Activated CD4-positive, alpha-beta T cell treated with anti-CD3 and anti-CD28 coated beads, Interleukin-10, Interleukin-2, amounts not matched to agents 100 ng/mL and 50 ng/mL, durations not matched to agents 16 hours and 8 hours (primary cell): Measurements from ENCODE around the gene CHI3L1.

ENCODE experiments used
- DNase-seq: peaks from one replicate; pipeline ENCODE4 v3.0.0-alpha.2; 2020

The CHI3L1 gene

DNA sequence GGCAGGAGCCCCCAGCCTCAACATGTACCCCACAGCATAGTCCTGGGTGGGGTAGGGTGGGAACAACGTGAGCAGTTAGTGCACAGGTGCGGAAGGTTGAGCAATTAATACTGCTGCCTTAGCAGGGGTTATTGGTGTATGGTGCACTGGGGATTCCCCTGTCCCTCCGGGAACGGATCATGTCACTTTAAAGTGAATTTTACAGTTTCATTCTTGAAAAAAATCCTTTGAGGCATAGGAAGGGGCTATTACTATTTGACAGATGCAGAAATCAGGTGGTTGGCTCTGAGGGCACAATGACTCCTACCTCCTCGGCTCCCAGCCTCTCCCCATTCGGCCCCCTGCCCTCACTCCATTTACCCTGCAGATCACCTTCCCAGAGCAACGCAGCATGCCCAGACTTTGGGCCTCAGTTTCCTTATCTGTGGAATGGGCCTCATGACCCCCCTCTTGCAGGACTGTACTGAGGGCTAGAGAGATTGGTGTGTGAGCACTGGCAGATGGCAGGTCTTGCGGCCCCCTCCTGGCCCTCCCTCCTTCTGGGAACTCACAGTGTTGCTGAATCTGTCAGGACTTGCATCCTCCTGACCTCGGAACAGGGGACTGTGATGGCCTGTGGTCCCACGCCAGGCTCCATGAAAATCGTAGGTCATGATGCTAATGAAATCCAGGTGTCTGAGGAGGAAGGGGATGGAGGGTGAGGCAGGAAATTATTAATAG lies 5.7 kb downstream of the CHI3L1 start:
- no peak for DNase-seq

DNA sequence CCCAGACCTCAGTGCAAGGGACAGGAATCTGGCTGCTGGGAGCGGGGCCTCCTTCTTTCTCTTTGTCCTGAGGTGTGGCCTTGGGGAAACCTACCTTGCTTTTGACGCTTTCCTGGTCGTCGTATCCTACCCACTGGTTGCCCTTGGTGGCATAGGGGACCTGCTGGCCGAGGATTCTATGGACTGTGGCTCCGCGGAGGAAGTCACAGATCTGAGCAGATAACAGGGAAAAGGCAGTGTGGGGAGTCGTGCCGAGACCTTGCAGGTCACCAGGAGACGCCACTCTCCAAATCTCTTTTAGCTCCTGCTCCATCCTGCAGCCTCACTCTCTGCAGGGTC lies 6.9 kb downstream of the CHI3L1 start:
- DNase-seq = no peak

DNA sequence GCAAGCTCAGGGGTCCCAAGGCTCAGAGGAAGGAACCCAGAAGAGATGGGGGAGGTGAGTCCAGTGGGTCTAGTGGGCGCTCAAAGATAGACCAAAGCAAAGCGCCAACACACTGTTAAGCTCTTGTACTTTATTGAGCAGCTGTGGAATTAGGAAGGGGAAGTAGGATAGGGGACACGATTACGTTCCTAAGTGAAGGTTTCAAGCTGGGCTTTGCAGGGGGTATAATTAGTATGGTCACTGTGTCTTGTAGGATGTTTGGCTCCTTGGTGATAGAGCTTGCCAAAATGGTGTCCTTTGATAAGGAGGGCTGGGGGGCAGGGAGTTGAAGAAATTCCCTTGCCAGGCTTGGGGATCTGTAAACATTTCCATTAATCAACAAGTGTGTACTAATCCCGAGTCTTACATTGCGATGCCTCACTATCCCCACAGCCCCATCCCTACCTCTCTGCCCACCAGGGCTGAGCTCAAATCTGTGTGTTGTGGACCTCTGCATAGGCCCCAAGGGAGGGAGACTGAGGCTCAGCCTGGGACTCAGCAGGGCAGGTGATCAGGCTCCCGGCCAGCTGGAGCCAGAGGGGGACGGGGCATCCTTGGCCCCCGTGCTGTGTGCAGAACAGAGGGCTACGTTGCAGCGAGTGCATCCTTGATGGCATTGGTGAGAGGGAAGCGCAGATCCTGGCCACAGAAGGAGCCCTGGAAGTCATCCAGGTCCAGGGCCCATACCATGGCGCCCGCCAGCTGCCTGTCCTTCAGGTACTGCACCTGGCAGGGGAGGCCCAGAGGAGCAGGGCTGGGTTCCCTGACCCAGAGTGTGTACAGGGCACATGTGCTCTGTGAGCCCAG lies 7.5 kb downstream of the CHI3L1 start:
- DNase-seq = no peak

DNA sequence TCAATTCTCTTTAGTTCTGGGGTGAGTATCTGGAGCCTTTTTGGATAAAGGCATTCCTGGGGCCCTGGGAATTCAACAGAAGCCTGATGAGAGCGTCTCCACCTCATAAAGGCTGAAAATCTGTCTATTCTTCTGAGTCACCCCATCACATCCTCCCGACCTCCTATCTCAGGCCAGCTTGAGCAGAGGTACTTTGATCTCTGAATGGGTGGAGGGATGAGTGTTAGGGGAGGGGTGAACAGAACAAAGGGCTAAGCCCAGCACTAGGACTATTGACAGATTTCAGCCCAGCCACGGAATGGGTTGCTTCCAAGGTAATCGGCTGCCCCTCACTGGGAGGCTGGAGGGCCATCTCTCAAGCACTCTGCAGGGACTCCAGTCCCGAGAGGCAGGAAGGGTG lies 8.4 kb downstream of the CHI3L1 start:
- DNase-seq = no peak

DNA sequence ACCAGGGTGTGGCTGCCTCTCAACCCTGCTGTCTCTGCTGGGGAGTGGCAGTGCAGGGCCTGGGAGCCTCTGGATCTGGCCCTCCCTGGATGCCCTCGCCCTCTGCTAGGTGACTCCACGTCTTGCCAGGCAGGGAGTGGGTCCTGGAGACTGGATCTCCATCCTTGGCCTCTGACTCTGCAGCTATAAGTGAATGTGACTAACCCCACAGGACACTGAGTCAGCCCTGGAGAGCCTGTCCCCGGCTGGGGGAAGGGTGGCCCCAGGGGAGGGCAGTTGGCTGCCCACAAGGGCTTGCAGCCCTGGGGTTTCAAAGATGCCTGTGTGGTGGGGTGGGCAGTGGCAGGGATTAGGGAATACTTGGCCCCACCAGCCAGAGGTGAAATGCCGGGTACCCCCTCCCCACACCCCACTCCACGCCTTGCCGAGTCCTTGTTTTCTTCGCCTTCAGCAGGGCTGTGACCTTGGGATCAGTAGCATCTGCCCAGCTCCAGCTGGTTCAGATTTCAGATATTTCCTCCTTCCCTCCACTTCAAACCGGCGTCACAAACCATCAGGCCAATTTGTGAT lies 8.9 kb downstream of the CHI3L1 start:
- DNase-seq = no peak

DNA sequence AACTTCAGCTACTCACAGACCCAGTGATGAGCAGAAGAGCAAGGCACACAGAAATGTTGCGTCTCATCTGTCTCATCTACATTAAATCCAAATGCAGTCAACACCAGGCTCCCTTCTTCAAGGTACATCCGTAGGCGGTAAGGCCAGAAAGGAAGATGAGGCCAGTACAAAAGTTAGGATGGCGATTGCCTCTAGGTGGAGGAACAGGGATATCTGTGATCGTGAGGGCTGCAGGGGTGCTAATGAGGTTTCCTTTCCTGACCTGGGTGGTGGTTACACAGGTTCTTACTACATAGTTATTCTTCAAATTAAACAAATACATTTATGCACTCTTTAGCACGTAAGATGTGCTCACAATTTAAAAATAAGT lies 9.5 kb downstream of the CHI3L1 start:
- DNase-seq = no peak

DNA sequence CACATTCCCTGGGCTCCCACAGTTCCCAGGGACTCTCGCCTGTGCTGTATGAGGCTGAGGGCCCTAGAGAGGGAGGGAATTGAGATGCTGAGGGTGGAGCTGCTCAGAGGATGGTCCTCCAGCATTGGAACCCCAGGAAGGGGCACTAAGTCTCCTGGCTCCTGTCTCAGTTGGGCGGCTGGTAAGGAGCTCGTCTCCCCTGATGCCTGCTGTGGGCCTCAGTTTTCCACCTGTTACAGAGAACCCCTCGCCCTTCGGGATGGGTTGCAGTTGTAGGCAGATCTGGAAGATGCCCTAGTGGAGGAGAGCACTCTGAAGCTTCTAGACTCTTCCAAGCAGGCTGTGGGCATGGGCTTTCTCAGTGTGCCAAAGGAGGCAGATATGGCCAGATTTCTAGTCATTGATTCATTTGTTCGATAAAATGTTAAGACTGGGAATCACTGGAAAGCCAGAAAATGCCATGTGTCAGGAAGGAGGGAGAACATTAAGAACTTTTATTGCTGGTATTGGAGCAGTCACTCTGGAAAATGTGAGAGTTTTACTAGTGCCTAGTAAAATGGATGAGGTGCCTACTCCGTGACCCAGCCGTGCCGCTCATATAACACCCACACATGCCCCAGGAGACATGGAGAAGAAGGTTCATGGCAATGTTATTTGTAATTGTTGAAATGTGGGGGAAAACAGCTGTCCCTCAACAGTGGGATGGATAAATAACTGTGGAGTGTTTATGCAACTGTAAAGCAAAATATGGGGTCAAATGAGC lies 10.1 kb downstream of the CHI3L1 start:
- no peak for DNase-seq

DNA sequence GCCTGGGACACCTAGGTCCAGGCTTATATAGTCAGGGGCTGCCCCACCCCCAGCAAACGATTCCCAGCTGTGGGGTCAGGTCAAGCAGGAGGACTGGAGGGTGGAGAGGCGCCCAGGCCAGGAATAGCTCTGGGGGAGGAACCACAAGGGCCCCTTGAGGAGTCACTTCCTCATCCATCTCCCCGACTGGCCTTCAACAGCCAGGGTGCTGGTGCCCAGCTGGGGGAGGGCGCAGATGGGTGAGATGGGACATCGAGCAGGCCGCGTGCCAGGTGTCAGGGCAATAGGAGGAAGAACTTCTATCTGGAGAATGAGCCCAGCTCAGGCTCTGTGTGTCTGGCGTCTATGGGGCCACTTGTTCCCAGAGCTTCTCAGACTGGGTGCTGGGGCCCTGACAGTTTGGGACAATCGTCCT lies 10.7 kb downstream of the CHI3L1 start:
- no peak for DNase-seq

DNA sequence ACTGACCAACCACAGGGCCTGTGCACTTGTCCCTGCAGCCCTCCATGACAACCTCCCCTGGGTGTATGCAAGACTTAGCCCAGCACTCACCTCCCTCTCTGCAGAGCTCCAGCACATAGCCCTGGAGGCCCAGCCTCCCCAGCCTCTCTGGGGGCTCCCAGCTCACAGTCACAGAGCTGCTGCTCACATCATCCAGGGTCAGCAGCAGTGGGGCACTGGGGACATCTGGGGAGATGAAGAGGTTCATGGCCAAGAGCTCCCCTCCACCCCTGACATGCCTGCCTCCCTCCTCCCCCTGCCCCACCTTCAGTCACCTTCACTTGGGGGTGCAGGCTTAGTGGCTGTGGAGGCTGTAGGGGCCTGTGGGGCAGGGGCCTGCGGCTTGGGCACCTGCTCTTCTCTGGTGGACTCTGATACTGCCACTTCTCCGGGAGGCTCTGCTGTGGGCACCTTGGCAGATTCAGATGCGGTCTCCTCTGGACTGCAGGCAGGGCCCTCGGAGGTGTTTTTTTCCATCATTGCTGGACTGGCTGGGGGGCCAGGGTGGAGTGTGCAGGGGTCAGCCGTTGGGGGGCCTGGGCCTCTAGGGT lies 11.2 kb downstream of the CHI3L1 start, which contains the start of gene MYBPH:
MYBPH (minus strand) TSS at position 590 of the 590 bp plus-strand sequence; CDS start at position 519, 71 bp downstream.
- no peak for DNase-seq

DNA sequence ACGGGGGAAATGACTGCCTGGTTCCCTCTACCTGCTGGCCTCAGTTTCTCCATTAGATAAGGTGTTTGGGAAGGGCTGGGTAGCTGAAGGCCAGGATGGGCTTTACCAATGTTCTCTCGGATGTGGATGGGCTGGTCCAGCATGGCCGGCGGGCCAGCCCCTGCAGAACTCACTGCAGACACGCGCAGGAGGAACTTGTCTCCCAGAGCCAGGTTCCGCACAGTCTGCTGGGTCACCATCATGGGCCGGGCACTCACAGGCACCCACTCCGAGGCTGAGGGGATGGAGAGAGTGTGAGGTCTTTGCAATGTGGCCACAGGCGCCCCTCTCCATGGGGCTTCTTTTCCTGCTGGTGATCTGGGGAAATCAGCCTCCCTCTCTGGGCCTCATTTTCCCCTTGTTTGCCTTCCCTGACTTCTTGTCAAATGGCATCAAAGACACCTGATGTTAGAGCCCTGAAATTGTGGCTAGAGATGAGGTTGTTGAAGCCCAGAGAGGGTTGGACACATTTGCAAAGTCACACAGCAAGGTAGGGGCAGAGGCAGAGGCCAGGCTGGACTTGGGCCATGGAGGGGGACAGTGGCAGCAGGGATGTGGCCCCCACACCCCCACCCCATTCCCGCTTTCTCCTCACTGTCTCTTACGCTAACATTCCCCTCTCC lies 12.0 kb downstream of the CHI3L1 start:
- DNase-seq = no peak

DNA sequence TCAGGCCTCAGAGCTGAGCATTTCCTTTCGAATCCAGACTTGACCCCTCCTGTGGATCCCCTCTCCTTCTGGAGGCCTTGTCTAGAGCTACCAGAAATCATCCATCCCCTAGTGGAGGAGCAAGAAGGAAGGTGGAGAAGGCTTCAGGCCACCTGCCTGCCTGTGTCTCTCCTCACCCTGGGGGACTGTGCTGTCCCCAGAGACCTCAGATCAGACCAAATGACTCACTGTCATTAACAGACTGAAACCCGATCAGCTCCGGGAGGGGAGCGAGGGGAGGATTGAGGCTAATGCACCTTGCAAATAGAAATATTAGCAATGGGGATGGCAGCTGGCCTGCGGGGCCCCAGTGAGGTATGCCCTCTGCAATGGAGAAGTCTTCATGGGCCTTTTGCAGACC lies 12.9 kb downstream of the CHI3L1 start:
- no peak for DNase-seq

DNA sequence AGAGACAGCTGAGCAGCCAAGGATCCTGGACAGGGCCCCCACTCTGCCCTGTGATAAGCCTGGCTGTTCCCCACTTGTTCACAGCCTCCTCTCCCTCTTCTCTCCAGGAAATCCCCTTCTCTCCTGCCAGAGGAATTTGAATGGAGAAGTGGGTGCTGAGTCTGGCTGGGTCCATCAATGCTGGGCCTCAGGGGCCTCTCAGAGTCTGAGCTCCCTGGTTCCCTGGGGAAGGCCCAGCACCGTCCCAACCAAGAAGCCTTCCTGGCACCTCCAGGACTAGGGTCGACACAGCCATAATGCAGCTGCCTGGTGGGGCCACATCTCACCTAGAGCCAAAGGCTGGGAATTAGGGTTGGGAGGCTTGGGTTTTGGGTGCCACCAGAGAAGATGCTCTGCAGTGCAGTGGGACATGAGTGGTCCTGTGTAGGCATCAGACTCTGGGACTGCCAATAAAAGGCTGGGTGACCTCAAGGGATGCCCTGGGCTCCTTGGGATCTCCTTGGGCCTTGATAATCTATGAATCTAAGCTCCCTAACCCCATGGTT lies 13.4 kb downstream of the CHI3L1 start:
- DNase-seq = no peak

DNA sequence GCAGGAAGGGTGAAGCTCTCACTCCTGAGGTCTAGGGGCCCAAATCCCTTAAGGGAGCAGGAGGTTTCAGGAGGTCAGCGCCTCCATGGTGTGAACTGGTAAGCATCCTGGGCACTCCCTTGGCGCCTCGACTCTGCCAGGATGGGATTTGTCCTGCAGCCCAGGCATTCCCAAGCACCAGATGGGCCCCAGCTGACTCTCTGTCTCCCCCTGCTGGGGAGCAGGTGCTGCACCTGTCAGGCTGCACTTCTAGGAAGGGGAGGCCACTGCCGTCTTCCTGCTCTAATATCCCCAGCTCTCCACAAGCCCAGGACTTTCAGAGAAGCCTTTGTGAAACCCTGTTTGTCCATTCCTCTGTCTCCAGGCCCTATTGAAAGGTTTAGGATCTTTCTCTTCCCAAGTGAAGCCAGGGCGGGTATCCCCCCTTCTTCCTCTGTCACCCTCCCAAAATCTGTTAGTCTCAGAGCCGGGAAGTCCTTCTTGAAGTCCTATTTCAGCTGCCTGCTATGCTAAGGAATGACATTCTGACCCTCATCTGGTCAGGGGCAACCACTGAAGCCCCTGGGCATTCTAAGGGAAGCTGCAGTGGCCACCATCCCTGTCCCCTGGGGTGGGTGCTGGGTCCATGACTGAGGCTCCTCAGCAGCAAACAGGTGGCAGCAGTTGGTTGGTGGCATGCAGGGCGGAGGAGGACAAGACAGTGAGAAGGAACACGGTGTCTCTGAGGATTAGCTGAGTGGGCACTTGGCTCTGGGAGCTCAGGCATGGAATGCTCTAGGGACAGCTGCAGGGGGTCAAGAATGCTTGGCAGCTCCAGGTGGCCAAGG lies 14.1 kb downstream of the CHI3L1 start:
- peak; percentile 64 for DNase-seq

DNA sequence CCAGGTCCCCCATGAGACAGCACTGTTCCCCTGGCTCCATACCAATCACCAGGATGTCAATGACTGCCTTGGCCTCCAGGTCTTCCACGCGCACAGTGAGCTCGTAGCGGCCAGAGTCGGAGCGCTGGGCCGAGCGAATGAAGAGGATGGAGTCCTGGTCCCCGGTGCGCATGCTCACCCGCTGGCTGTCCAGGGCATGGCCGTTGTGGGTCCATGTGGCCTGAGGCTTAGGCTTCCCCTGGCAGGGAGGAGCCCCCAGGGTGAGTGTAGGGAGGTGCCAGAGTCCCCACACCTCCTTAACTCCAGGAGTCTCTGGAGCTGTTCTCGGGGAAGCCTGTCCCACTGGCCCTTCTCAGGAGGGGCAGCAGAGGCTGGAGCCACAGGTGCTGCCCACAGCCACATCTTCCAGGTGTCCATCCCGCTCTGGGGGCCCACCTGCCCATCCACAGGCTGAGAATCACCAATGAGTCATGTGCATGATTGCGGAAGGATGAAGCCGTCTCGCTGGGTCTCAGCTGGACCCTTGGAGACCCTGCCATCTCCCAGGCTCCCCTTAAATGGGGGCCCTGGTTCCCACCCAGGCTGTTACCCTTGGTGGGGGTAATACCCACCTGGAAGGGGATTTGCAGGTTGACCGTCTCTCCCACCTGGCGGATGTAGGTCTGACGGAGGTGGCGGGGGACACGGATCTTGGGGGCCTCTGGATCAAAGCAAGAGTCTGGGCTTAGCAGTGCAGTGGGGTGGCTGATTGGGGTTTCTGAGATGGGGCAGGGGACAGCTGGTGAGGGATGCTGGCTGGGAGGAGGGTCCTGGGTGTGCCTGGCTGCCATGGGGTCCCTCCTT lies 14.9 kb downstream of the CHI3L1 start:
- no peak for DNase-seq

DNA sequence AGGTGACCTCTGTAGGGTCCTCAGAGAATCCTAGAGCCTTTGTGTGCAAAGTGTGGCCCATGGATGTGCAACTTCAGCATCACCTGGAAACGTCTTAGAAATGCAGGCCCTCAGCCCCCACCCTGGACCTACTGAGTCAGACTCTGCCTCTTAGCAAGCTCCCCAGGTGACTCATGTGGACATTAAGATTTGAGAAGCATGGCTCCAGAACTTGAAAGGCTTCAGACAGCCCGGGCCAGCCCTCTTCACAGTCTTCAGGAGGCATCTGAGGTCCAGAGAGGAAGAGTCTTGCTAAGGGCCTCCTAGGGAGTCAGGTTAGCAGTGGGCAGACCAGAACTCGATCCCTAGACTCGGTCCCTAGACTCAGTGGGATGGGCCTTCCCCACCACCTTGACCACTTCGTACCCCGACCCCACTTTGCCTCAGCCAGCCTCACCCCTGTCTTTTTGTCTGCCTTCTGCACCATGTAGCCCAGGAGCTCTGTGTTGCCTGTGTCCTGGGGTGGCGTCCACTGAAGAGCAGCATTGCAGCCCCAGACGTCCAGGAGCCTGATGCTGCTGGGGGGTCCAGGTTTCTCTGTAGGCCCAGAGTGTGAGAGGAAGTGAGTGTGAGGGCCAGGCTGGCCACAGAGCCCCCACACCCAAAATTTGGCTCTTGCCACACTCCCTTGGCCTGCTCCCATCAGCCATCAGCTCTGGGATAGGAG lies 15.7 kb downstream of the CHI3L1 start:
- no peak for DNase-seq

DNA sequence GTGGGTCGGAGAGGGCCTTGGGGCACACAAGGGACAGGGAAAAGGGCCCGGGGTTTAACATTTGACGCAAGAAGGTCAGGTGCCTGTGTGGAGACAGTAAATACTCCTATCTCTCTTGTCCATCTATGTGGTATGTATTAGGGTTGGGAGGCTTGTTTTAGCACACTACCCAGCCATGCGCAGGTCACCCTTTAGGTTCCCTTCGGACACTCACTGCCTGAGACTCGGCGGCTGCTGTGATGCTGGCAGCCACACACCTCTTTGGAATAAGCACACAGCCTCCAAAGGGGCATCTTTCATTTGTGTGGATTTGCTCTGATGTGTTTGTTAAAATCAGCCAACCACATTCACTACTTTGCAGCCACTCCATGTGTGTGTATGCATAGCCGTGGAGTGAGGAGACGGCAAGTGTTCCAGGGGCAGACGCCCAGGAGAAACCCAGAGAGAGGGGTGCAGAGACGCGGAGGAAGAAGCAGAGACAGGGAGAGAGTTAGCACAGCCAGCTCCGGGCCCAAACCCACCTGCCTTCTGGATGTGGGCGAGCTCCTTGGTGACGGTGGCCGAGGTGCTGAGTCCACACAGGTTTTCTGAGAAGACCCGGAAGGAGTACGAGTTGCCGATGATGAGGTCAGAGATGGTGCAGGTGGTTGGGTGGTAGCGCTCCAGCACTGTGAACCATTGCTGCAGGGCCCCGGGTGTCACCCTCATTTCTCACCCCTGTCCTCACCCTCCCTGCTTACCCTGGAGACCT lies 16.6 kb downstream of the CHI3L1 start:
- no peak for DNase-seq

DNA sequence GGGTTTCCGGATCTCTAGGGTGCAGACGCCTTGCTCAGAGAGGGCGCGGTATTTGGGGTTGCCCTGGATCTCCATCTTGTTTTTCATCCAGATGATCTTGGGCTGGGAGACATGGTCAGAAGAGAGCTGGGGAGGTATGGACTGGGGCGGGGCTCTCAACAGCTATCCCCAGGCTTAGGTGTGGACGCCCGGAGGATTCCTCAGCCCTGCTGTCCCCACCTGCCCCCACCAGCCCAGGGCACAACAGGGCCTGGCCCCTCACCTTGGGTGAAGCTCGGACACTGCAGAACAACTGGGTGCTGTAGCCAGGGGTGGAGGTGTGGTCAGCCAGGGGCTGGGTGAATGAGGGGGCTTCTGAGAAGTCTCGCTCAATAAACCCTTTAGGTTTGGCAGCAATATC lies 17.5 kb downstream of the CHI3L1 start:
- DNase-seq = no peak

DNA sequence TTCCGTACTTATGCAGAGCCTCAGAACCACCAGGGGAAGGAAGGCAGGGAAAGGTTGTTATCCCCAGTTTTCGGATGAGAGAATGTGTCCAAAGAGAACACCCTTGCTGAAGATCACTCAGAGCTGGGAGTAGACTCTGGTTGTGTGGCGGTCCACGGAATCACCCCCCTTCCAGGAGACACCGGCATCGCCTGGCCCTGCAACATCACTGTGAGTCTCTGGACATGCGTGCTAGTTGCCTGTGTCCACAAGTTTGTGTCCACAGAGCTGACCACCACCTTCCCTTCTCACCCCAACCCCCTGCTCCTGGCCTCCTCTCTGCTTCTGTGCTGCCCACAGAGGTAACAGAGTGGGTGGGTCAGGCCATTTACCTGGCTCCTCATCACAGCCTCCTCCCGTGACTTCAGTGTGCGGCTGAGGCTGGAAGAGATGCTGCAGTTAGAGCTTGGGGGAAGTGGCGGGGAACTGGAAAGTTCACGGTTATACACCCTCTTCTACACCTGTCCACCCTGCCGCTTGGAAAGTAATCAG lies 18.2 kb downstream of the CHI3L1 start:
- no peak for DNase-seq

DNA sequence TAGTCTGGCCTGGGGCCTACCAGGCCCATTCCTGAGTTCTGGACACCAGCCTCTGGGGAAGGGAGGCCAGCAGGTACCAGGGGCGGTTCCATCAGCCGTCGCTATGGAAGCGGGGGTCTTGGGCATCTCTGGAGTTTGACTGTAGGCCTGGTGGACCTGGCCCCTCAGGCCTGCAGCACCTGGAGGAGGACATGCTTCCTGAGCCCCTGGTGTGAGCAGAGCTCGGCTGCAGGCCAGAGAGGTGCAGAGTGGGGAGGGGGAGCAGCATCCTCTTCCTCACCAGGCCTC lies 18.6 kb downstream of the CHI3L1 start:
- no peak for DNase-seq
